Upper lobe of left lung (tissue), 4 donors: Measurements from ENCODE around the gene PIGC.

Experiments used
- POLR2A ChIP-seq, 4 donors: fragments of 450-650 bp; IDR thresholded peaks; one replicate each; pipeline ENCODE4 v1.5.1; 2016 to 2017; ENCODE audit warnings: antibody characterized with exemption in 4 of 4, mild to moderate bottlenecking in 2 of 4
- POLR2AphosphoS5 ChIP-seq, 2 donors: sonication (generic); formaldehyde crosslinking; IDR thresholded peaks; one replicate each; pipeline ENCODE4 v1.5.1; 2017; ENCODE audit warnings: antibody characterized with exemption in 2 of 2
- TF ChIP-seq, protein P1 (sequence below), 6 experiments: fragments of 450-650 bp in 4 of 6; fragments of 200-600 bp in 2 of 6; sonication (generic) in 2 of 6; IDR thresholded peaks; one replicate each; pipeline ENCODE4 v1.5.1; 2016 to 2019; ENCODE audit warnings: antibody characterized with exemption in 6 of 6

DNA sequence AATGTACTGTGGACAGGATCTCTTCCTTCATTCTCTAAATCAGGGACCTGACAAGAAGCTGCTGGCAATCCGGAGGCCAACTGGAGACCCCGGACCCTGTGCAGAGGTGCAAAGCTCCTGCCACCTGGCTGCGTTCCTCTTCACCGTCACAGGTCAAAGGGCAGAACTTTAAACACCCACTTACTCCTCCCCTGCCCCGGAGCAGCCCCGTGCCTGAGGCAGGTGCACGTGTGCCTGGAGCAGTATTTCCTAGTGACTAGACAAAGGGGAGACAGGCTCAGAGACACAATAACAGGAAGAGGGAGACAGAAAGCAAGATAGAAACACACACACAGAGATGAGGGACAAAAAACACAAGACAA lies 6.6 kb upstream of the PIGC start:
- TF ChIP-seq, protein P1, sequence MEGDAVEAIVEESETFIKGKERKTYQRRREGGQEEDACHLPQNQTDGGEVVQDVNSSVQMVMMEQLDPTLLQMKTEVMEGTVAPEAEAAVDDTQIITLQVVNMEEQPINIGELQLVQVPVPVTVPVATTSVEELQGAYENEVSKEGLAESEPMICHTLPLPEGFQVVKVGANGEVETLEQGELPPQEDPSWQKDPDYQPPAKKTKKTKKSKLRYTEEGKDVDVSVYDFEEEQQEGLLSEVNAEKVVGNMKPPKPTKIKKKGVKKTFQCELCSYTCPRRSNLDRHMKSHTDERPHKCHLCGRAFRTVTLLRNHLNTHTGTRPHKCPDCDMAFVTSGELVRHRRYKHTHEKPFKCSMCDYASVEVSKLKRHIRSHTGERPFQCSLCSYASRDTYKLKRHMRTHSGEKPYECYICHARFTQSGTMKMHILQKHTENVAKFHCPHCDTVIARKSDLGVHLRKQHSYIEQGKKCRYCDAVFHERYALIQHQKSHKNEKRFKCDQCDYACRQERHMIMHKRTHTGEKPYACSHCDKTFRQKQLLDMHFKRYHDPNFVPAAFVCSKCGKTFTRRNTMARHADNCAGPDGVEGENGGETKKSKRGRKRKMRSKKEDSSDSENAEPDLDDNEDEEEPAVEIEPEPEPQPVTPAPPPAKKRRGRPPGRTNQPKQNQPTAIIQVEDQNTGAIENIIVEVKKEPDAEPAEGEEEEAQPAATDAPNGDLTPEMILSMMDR (IDR thresholded peaks at IDR 0.05) = no peak
- TF ChIP-seq POLR2AphosphoS5 (IDR thresholded peaks at IDR 0.05) = no peak
- no peak for TF ChIP-seq POLR2A (IDR thresholded peaks at IDR 0.05)
